MG63 (cell line): ENCODE results near the gene P2RY8. TPM values are rescaled to one million over a fixed set of nuclear protein-coding genes. Genes with fewer than 3 reads are reported as not detected.
"Not testable (repeated sequence)": the region's sequence is repeated elsewhere in the genome, so short reads cannot be mapped to it uniquely, and the experiment has no call there.

ENCODE experiments used
- DNase-seq: peaks from one replicate; pipeline ENCODE4 v3.0.0-alpha.2; 2020
- H3K27me3 ChIP-seq: fragments of 250-450 bp; sonication (Bioruptor Pico); 2 replicates; pipeline ENCODE4 v1.5.1; 2020; ENCODE audit warnings: mild to moderate bottlenecking, moderate library complexity
- H3K36me3 ChIP-seq: fragments of 250-450 bp; sonication (Bioruptor Pico); 2 replicates; pipeline ENCODE4 v1.5.1; 2020; ENCODE audit warnings: mild to moderate bottlenecking, moderate library complexity
- H3K4me3 ChIP-seq: fragments of 250-450 bp; sonication (Bioruptor Pico); 2 replicates; pipeline ENCODE4 v1.5.1; 2020; ENCODE audit warnings: mild to moderate bottlenecking, moderate library complexity
- H3K9me3 ChIP-seq: fragments of 250-450 bp; sonication (Bioruptor Pico); 2 replicates; pipeline ENCODE4 v1.5.1; 2020; ENCODE audit warnings: mild to moderate bottlenecking, moderate library complexity
- total RNA-seq: library from RNA; depleted of rRNA; stranded (reverse); fragments of >200 nt; shearing (Covaris generic); gene quantifications from 2 replicates; pipeline ENCODE4 v1.2.3, GENCODE V29; 2014; ENCODE audit warnings: low replicate concordance

P2RY8 gene
- total RNA-seq, 1 experiment from 2014 or later = not detected

DNA sequence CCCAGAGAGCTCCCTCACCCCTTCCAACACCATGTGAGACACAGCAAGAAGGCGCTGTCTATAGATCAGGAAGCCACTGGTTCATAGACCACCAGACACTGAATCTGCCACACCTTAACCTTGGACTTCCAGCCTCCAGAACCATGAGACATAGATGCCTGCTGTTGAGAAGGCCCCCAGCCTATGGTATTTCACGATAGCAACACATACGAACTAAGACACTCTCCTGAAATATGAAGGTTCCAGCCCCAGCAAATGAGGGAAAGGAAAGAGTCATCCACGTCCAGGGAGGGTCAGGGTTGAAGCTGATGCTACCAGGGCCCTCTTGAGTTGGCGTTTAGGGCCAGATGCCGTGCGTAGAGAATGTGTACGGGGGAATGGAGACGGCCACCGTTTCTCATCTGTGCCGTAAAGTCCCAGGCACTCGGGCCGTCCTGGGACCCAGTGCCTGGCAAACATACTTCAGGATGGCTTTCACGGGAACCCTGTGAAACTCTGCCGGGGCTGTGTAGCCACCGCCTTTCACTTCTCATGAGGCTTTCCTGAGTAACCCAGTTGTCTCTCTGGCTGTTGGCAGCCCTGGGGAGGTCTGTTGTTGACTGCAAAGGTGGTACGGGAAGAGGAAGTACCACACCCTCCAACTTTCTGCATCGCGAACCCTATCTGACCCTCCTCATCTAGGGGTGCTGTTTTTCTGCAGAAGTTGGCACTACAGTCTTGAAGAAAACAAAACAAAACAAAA is 17.7 kb upstream of the P2RY8 start:
- H3K9me3 ChIP-seq = peaks cover 13% of the 10 kb centered on the region
- DNase-seq = no peak
- H3K36me3 ChIP-seq = no peaks in the 10 kb centered on the region
- no peak overlapping the region for H3K4me3 ChIP-seq
- peaks cover 38% of the 10 kb centered on the region for H3K27me3 ChIP-seq

DNA sequence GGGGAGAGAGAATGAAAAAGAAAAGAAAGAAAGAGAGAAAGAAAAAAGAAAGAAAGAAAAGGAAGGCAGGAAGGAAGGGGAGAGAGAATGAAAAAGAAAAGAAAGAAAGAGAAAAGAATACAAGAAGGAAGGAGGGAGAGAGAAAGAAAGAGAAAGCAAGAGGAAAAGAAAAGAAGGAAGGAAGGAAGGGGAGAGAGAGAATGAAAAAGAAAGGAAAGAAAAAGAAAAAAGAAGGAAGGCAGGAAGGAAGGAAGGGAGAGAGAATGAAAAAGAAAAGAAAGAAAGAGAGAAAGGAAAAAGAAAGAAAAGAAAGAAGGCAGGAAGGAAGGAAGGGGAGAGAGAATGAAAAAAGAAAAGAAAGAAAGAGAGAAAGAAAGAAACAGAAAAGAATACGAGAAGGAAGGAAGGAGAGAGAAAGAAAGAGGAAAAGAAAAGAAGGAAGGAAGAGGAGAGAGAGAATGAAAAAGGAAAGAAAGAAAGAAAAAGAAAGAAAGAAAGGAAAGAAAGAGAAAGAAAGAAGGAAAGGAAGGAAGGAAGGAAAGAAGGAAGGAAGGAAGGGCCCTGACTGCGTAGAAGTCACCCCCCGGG is 15.1 kb upstream of the P2RY8 start:
- H3K9me3 ChIP-seq = peaks cover 13% of the 10 kb centered on the region
- DNase-seq = no peak
- no peak overlapping the region for H3K4me3 ChIP-seq
- peaks cover 32% of the 10 kb centered on the region for H3K27me3 ChIP-seq
- H3K36me3 ChIP-seq = no peaks in the 10 kb centered on the region

DNA sequence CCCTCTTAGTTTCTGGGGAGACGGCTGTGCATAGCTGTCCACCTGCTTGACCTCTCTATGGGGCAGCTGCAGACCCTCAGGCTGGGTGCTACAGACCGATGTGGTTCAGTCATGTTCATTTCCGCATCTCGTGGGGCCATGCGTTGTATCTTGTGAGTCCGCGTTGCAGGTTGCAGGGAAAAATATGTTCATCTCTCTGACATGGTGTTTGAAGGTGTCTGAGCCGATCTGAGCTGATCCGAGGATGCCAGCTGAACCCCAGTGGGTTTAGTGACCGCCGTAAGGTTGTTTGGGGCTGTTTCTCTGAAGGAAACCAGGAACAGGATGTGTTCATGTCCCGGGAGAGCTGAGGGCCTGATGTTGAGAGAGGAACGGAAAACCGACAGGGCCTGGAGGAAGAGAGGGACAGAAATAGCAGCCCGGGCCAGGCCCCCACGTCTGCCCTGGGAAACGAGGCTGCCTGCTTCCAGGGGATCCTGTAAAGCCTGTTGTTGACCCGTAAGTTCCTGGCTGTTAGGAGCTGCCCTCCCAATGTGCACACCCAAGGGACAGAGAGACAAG is 9.8 kb upstream of the P2RY8 start:
- Histone ChIP-seq H3K4me3 (no peak overlapping the region), H3K36me3 (no peaks in the 10 kb centered on the region), H3K27me3 (no peaks in the 10 kb centered on the region; the same call in 1 of the 2 replicates), H3K9me3 (no peaks in the 10 kb centered on the region)
- no peak for DNase-seq

DNA sequence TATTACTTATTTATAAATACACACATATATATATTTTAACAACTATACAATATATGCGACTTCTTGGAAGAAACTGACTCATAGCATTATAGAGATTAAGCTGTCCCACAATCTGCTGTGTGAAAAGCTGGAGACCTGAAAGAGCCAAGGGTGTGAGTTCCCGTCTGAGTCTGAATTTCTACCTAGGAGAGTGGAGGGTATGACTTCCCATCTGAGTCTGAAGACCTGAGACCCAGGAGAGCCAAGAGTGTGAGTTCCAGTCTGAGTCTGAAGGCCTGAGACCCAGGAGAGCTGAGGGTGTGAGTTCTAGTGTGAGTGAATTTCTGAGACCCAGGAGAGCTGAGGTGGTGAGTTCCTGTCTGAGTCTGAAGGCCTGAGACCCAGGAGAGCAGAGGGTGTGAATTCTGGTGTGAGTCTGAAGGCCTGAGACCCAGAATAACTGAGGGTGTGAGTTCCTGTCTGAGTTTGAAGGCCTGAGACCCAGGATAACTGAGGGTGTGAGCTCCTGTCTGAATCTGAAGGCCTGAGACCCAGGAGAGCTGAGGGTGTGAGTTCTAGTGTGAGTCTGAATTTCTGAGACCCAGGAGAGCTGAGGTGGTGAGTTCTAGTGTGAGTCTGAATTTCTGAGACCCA is 8.9 kb upstream of the P2RY8 start:
- no peaks in the 10 kb centered on the region for H3K36me3 ChIP-seq
- DNase-seq = no peak
- no peaks in the 10 kb centered on the region for H3K9me3 ChIP-seq
- H3K27me3 ChIP-seq = no peaks in the 10 kb centered on the region
- H3K4me3 ChIP-seq = no peak overlapping the region

DNA sequence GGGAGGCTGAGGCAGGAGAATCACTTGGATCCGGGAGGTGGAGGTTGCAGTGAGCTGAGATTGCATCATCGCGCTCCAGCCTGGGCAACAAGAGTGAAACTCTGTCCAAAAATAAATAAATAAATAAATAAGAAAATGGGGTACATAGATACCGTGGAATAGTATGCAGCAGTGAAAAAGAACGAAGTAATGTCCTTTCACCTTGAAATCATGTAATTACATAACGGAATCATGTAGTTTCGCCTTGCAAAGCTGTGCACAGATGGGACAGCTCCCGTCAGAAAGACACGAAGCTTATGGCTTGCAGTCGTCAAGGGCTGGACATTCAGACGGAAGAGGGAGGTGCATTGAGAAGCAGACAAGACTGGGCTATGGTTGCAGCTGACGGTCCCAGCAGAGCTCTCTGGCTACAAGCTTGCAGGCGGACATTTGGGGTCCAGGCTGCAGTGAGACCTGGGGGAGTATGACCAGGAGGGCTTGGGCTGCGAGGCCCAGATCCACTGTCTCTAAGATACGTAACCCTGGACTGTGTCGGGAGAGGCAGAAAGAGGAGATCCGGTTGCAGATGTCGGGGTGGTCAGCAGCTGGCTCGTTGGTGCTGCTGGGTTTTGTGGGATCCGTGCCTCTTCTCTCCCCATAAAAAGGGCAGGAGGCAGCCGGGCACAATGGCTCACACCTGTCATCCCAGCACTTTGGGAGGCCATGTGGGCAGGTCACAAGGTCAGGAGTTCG is 6.2 kb upstream of the P2RY8 start:
- no peaks in the 10 kb centered on the region for H3K9me3 ChIP-seq
- no peaks in the 10 kb centered on the region for H3K27me3 ChIP-seq
- H3K36me3 ChIP-seq = no peaks in the 10 kb centered on the region
- DNase-seq = no peak
- H3K4me3 ChIP-seq = no peak overlapping the region

DNA sequence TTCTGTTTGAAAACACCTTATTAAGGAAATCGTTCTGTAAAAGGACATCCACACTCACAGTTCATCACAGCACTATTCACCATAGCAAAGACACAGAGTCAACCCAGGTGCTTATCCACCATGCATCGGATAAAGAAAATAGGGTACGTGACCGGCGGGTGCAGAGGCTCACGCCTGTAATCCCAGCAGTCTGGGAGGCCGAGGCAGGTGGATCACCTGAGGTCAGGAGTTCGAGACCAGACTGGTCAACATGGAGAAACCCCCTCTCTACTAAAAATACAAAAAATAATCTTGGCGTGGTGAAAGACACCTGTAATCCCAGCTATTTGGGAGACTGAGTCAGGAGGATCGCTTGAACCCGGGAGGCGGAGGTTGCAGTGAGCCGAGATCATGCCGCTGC is 2.2 kb upstream of the P2RY8 start:
- H3K9me3 ChIP-seq, H3K36me3 ChIP-seq, DNase-seq, H3K27me3 ChIP-seq, H3K4me3 ChIP-seq: not testable (repeated sequence)

DNA sequence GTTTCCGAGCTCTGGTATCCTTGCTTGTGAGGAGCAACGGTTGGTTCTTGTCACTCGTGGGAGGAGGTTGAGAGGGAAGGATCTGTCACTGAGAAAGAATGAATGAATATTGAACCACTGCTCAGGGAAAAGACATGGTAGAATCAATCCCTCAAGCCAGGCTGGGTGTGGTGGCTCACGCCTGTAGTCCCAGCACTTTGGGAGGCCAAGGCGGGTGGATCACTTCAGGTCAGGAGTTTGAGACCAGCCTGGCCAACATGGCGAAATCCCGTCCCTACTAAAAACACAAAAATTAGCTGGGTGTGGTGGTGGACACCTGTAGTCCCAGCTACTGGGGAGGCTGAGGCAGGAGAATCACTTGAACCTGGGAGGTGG is 718 bp upstream of the P2RY8 start:
- H3K4me3 ChIP-seq, DNase-seq, H3K36me3 ChIP-seq, H3K9me3 ChIP-seq, H3K27me3 ChIP-seq: not testable (repeated sequence)

DNA sequence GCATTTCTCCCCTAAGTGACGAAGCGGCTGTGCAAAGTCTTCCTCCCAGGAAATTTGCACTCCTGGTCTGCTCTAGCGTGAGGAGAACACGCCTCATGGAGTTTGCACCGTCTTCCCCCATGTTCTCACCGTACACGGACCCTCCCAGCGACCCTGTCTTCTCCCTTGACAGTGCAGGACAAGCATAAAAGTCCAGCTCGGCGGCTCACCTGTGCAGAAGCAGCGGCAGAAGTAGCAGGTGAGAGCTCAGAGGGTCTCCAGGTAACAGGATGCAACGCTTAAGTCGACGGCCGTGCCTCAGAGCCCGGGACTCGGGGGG is 314 bp downstream of the P2RY8 start:
- Histone ChIP-seq H3K4me3 (no peak overlapping the region), H3K27me3 (peaks cover 6% of the 10 kb centered on the region; the same call in 1 of the 2 replicates), H3K9me3 (no peaks in the 10 kb centered on the region), H3K36me3 (no peaks in the 10 kb centered on the region)
- DNase-seq = no peak

DNA sequence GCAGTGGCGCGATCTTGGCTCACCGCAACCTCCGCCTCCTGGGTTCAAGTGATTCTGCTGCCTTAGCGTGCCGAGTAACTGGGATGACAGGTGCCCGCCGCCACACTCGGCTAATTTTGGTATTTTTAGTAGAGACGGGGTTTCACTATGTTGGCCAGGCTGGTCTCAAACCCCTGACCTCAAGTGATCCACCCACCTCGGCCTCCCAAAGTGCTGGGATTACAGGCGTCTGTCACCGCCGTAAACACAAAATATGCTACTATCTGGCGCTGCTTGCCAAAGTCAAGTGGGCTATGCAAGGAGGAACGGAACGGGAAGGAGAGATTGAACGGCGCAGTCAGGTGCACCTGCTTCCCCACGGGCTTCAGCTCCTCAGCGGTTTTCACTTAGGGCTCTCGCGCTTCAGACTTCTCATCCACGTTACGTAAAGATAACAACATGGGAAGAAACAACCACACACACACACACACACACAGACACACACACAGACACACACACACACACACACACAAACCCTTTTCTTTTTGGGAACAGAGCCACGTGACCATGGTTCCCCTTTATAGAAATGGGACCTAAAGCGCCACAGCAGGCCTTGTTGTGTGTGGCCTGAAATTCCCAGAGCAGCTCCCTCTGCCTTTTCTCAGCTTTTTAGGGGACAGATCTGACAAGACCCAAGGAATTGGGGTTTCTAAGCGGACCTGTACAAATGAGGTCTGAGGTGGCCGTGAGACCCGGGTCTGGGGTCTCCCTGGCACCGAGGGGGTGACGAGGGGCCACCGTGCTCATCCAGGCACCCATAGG is 1.5 kb downstream of the P2RY8 start:
- Histone ChIP-seq H3K36me3 (no peaks in the 10 kb centered on the region), H3K4me3 (no peak overlapping the region), H3K9me3 (no peaks in the 10 kb centered on the region), H3K27me3 (peaks cover 11% of the 10 kb centered on the region)
- DNase-seq = no peak

DNA sequence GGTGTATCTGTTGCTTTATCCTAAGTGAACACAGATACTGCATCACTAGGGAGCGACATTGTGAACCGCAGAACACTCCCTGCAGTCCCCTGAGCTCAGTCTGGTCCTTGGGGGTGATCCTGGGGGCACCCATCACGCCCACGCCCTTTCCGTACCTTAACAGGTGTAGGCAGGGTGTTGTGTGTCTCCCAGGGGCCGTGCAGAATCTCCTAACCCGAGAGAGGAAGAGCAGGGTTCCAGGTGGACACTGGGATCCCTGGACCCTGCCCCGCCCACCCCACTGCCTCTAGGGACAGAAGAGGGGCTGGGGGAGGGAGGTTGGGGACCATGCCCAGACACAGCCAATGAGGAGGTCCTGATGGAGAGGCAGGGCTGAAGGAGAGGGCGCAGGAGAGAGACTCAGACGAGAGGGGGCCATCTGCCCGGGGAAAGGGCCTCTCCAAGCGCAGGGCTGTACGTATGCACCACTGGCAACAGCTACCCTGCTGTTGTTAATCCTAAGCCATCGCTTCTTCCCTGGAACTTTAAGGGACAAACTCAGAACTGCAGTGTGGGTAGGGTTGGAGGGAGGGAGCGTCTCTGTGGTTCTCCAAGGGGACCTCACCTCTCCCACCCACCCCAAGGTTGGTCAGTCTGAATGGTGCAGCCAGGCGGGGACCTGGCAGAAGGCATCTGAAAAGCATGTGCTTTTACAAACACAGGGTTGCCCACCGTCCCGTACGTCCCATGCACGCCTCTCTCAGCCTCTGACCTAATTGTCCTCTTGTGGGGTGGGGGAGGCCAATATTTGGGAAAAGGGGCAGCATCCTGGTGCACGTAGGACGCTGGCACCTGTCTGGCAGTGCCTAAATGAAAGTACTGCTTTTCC is 2.5 kb downstream of the P2RY8 start:
- Histone ChIP-seq H3K27me3 (peaks cover 11% of the 10 kb centered on the region), H3K36me3 (no peaks in the 10 kb centered on the region), H3K4me3 (no peak overlapping the region), H3K9me3 (no peaks in the 10 kb centered on the region)
- DNase-seq = no peak

DNA sequence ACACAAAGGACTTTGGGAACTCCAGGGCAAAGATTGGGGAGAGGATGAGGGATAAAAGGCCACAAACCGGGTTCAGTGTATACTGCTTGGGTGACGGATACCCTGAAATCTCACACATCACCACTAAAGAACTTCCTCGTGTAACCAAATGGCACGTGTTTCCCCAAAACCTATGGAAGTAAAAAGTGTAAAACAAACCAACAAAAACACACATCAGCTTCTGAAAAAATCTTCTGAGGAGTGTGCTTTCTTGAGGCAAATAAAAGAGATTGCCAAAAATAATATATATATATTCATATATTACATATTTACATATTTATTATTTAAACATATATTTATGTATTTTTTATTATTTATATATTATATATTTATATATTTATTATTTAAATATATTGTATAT is 3.9 kb downstream of the P2RY8 start:
- Histone ChIP-seq H3K4me3 (no peak overlapping the region), H3K36me3 (no peaks in the 10 kb centered on the region), H3K9me3 (no peaks in the 10 kb centered on the region), H3K27me3 (peaks cover 24% of the 10 kb centered on the region)
- no peak for DNase-seq

DNA sequence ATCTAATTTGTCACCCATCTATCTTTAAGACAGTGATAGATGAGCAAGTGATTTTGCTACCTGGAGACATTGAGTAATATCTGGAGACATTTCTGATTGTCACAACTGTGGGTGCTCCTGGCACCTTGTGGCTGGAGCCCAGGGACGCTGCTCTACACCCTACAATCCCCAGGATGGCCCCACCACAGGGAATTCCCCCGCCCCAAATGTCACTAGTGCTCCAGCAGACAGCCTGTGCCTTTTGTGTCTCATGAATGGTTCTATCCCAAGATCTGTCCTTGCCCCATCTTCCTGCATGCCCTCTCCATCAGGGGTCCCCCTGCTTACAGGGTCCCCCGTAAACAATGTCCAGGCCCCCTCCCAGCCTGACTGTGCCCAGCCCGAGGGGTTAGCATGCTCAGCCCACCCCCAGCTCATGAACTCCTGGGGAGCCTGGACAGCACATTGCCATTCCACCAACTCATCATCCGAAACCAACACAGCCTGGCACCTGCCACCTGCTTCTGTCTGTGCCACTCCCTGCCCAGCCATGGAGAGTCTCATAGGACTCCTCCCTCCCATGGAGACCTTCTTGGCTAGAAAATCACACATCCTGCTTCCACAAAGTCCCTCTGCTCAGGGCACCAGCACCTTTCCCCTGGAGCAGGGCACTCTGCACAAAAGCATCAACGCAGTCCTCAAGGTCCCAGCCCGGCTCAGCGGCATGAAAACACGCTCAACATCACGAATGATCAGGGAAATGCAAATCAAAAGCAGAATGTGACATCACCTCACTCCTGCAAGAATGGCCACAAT is 5.7 kb downstream of the P2RY8 start:
- no peak for DNase-seq
- peaks cover 29% of the 10 kb centered on the region for H3K27me3 ChIP-seq

DNA sequence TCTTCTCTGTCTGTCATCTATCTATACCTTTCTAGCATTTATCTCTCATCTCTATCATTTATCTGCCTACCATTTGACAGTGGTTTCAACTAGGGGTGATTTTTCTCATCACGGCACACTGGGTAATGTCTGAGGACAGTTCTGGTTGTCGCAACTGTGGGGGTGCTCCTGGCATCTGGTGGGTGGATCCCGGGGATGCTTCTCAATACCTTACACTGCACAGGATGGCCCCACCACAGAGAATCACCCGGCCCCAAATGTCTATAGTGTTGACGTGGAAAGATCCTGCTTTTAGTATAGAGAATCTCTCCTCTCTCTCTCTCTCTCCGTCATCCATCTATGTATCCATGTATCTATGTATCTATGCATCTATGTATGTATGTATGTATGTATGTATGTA is 7.2 kb downstream of the P2RY8 start:
- DNase-seq = no peak
- H3K9me3 ChIP-seq = 0 out of 2 replicates have a peak, but pooled peaks cover 4% of the 10 kb centered on the region
- H3K27me3 ChIP-seq = peaks cover 29% of the 10 kb centered on the region
- H3K4me3 ChIP-seq = no peak overlapping the region
- H3K36me3 ChIP-seq = no peaks in the 10 kb centered on the region

More for the DNA sequence above, 5.7 kb downstream of the P2RY8 start:
- Histone ChIP-seq H3K9me3 (0 out of 2 replicates have a peak, but pooled peaks cover 4% of the 10 kb centered on the region), H3K36me3 (no peaks in the 10 kb centered on the region), H3K4me3 (no peak overlapping the region)

DNA sequence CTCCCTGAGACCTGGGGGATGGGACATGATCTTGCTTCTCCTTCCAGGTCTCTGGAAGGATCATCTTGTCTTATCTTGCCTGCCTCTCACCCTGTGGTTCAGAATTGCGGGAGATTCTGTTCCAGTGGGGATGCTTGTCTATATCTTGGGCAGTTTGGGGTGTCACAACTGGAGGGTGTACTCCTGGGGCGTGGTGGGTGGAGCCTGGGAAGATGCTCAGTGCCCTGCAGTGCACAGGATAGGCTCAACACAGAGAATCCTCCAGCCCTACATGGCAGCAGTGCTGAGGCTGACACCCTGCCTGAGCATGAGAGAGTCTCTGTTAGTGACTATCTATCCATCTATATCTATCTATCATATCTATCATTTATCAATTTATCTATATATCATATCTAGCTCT is 7.7 kb downstream of the P2RY8 start:
- Histone ChIP-seq H3K4me3 (no peak overlapping the region), H3K27me3 (peaks cover 29% of the 10 kb centered on the region), H3K9me3 (0 out of 2 replicates have a peak, but pooled peaks cover 4% of the 10 kb centered on the region), H3K36me3 (no peaks in the 10 kb centered on the region)
- DNase-seq = no peak

DNA sequence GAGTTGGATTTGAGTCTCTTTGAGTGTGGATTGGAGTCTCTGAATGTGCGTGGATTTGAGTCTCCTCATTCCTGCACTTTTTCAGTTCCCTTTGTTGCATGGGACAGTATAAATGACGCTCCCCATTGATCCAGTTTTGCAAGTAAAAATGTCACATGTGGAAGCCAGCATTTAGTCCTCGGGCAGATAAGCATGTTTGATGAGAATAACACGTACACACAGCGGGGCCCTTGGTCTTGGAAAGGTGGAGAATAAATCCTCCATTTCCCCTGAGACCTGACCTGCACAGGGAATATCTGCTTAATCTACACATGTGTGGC is 8.1 kb downstream of the P2RY8 start:
- Histone ChIP-seq H3K27me3 (peaks cover 29% of the 10 kb centered on the region), H3K4me3 (no peak overlapping the region), H3K9me3 (0 out of 2 replicates have a peak, but pooled peaks cover 4% of the 10 kb centered on the region), H3K36me3 (no peaks in the 10 kb centered on the region)
- no peak for DNase-seq
